Measurements from ENCODE around the gene FHIT.

GRCh38 chr3:60055765-60056164 is 1195.5 kb downstream of the FHIT start:
- TF ChIP-seq EZH2phosphoT487 (IDR thresholded peaks at IDR 0.05; ENCODE audit: borderline replicate concordance, low read length) (no peak), CTCF (conservative IDR thresholded peaks at IDR 0.05; ENCODE audit: low read depth, low read length) (no peak), EZH2 (IDR thresholded peaks at IDR 0.05; ENCODE audit: low read length, unreplicated experiment) (no peak)

Measured in PC-3 (cell line).